Heart left ventricle (tissue), 13 donors: ENCODE measurements around the gene DOCK9.

Experiments
- CTCF ChIP-seq, 12 donors: fragments of 200-600 bp; sonication (generic) in 4 of 12; IDR thresholded peaks; one replicate each; pipeline versions ENCODE4 v1.5.0 to v1.8.0; 2018 to 2022; ENCODE audit warnings: antibody characterized with exemption in 12 of 12, mild to moderate bottlenecking in 5 of 12
- POLR2A ChIP-seq, 2 donors: fragments of 450-650 bp; IDR thresholded peaks; one replicate each; pipeline ENCODE4 v1.6.1; 2017; ENCODE audit warnings: antibody characterized with exemption in 2 of 2, mild to moderate bottlenecking in 2 of 2, moderate library complexity in 2 of 2
- donor health status: ischemic (EF 13 %, LVEDD 7.1; RV severe dilation, severe dysfunction).
- donor health status: DM: no; HTN: yes; CAD: no.
- donor health status: DM: no; HTN: no; CAD: no.
- donor health status: ischemic (EF 25% LVEDD 6.9; RV normal size, moderate dysfunction).
- donor health status: ischemic (EF 25% LVEDD 5.7; RV mildly dilated, moderate dysfunction).
- donor health status: ischemic (EF 35%, LVEDD 5.7; RV mildly dilated, moderate dysfunction).
- donor health status: nonischemic (EF 11% LVEDD 7.7; RV severe dilation, severe dysfunction).
- donor health status: DM: yes; HTN: yes; CAD: no.
- donor health status: PGD.
- donor health status: ischemic (EF 29% LVEDD 5.4; RV normal size, mild dysfunction).
- donor health status: nonischemic (EF 23%, LVEDD 6.1; RV moderate dilation, normal function).

GRCh38 chr13:98941126-98941525 lies 36.7 kb downstream of the DOCK9 start:
- no peak for TF ChIP-seq CTCF (IDR thresholded peaks at IDR 0.05)
- no peak for TF ChIP-seq POLR2A (IDR thresholded peaks at IDR 0.05)
